HCT116 (cell line): Measurements from ENCODE around the gene KPNA1. TPM values are rescaled to one million over a fixed set of nuclear protein-coding genes. Genes with fewer than 3 reads are reported as not detected.

Experiments
- ATAC-seq: fragments of 200-7000 bp; cut with Tn5 transposase; 2 replicates; pipeline ENCODE4 v1.9.1; 2020; ENCODE audit warnings: mild to moderate bottlenecking, moderate library complexity
- BruUV-seq: library from RNA; stranded (reverse); fragments of 400-500 nt; replicated peaks from 2 replicates; lab custom pipeline; 2021; lab: Mats Ljungman, UMichigan
- CTCF ChIA-PET: fragments of 300-600 bp; sonication (Branson Sonifier 250); formaldehyde crosslinking; loops from one replicate; lab custom pipeline; 2021; ENCODE audit warnings: antibody characterized with exemption; lab: Charles Lee
- POLR2A ChIA-PET: fragments of 300-600, 350-600 bp; sonication (Branson Sonifier 250); formaldehyde crosslinking; loops from one replicate; lab custom pipeline; 2021; ENCODE audit warnings: antibody characterized with exemption; lab: Charles Lee
- RAD21 ChIA-PET, 2 experiments: fragments of 300-600 bp; sonication (Branson Sonifier 250); formaldehyde crosslinking; loops; one replicate each; lab custom pipeline; 2023; ENCODE audit warnings: low total read pairs in 2 of 2; ENCODE audit not compliant: uncharacterized antibody in 2 of 2, unreplicated experiment in 2 of 2, low non-redundant PET in 1 of 2; lab: Charles Lee
- DNase-seq: peaks from one replicate; pipeline ENCODE4 v3.0.0-alpha.2; 2010; ENCODE audit warnings: low read depth, low spot score
- H2AFZ ChIP-seq: fragments of 200-600 bp; shearing (Covaris generic), sonication (generic); 2 replicates; pipeline ENCODE4 v1.6.1; 2017; ENCODE audit warnings: low read depth, mixed run types, mixed read lengths, antibody characterized with exemption, low read length; ENCODE audit not compliant: poor library complexity, severe bottlenecking
- H3K27ac ChIP-seq: 2 replicates; pipeline ENCODE4 v1.5.1; 2012; ENCODE audit warnings: low read depth, low read length
- H3K27me3 ChIP-seq: fragments of 200-600 bp; sonication (generic); 2 replicates; pipeline ENCODE4 v1.6.1; 2016; ENCODE audit warnings: mixed run types, low read length, mixed read lengths; ENCODE audit not compliant: insufficient read depth
- H3K36me3 ChIP-seq, 2 experiments: fragments of 200-500 bp in 1 of 2; fragments of 200-600 bp in 1 of 2; sonication (Bioruptor generic) in 1 of 2; sonication (generic) in 1 of 2; 2 replicates each; pipeline versions ENCODE4 v1.5.1 to v1.6.1; 2014 to 2016; ENCODE audit warnings: low read length in 2 of 2, inconsistent platforms in 1 of 2, mixed read lengths in 1 of 2, mixed run types in 1 of 2; ENCODE audit not compliant: insufficient read depth in 2 of 2, control insufficient read depth in 1 of 2
- H3K4me1 ChIP-seq, 2 experiments: fragments of 200-600 bp in 1 of 2; sonication (generic) in 1 of 2; 2 replicates each; pipeline versions ENCODE4 v1.5.1 to v1.6.1; 2012 to 2017; ENCODE audit warnings: low read length in 2 of 2, inconsistent platforms in 1 of 2, mild to moderate bottlenecking in 1 of 2, mixed read lengths in 1 of 2, mixed run types in 1 of 2, moderate library complexity in 1 of 2; ENCODE audit not compliant: insufficient read depth in 2 of 2, control insufficient read depth in 1 of 2
- H3K4me2 ChIP-seq: fragments of 200-600 bp; sonication (generic); 2 replicates; pipeline ENCODE4 v1.6.1; 2017; ENCODE audit warnings: mixed run types, low read length, mixed read lengths
- H3K4me3 ChIP-seq, 2 experiments: fragments of 200-600 bp in 1 of 2; sonication (generic) in 1 of 2; replicated peaks in 1 of 2; 2 replicates each; pipeline ENCODE4 v1.5.1; 2011 to 2016; ENCODE audit warnings: low read length in 2 of 2, control low read depth in 1 of 2, low read depth in 1 of 2, mild to moderate bottlenecking in 1 of 2, mixed read lengths in 1 of 2, mixed run types in 1 of 2
- H3K79me2 ChIP-seq: fragments of 200-600 bp; sonication (generic); 2 replicates; pipeline ENCODE4 v1.6.1; 2017; ENCODE audit warnings: mild to moderate bottlenecking, mixed run types, low read length, moderate library complexity, mixed read lengths; ENCODE audit not compliant: insufficient read depth
- H3K9ac ChIP-seq: fragments of 200-600 bp; sonication (generic); 2 replicates; pipeline ENCODE4 v1.6.1; 2016; ENCODE audit warnings: low read length, mixed read lengths
- H3K9me2 ChIP-seq: fragments of 200-600 bp; sonication (generic), shearing (Covaris generic); 2 replicates; pipeline ENCODE4 v1.6.1; 2017; ENCODE audit warnings: mixed run types, mild to moderate bottlenecking, moderate library complexity; ENCODE audit not compliant: insufficient read depth
- H3K9me3 ChIP-seq, 2 experiments: fragments of 200-500 bp in 1 of 2; fragments of 200-600 bp in 1 of 2; sonication (Bioruptor generic) in 1 of 2; sonication (generic) in 1 of 2; 2 replicates each; pipeline ENCODE4 v1.6.1; 2014 to 2017; ENCODE audit warnings: low read length in 2 of 2, mixed read lengths in 2 of 2, inconsistent platforms in 1 of 2, low read depth in 1 of 2, mild to moderate bottlenecking in 1 of 2, mixed run types in 1 of 2, moderate library complexity in 1 of 2; ENCODE audit not compliant: control insufficient read depth in 1 of 2, insufficient read depth in 1 of 2
- H4K20me1 ChIP-seq: fragments of 200-600 bp; sonication (generic), shearing (Covaris generic); 2 replicates; pipeline ENCODE4 v1.6.1; 2017; ENCODE audit warnings: mixed run types, mild to moderate bottlenecking, moderate library complexity; ENCODE audit not compliant: insufficient read depth
- ATF3 ChIP-seq: IDR thresholded peaks from 2 replicates; pipeline ENCODE4 v1.6.1; 2012
- CEBPB ChIP-seq: IDR thresholded peaks from 2 replicates; pipeline ENCODE4 v1.6.1; 2012; ENCODE audit warnings: low read depth
- CTCF ChIP-seq, 3 experiments: fragments of 200-600 bp in 1 of 3; sonication (generic) in 1 of 3; IDR thresholded peaks in 2 of 3; conservative IDR thresholded peaks in 1 of 3; 2 replicates each; pipeline ENCODE4 v1.5.1; 2012 to 2017; ENCODE audit warnings: low read depth in 2 of 3, low read length in 2 of 3, antibody characterized with exemption in 1 of 3, borderline replicate concordance in 1 of 3, control low read depth in 1 of 3, mild to moderate bottlenecking in 1 of 3, mixed read lengths in 1 of 3, mixed run types in 1 of 3, moderate library complexity in 1 of 3; ENCODE audit not compliant: insufficient read depth in 1 of 3
- EGR1 ChIP-seq: IDR thresholded peaks from 2 replicates; pipeline ENCODE4 v1.6.1; 2012; ENCODE audit warnings: low read depth
- ELF1 ChIP-seq: IDR thresholded peaks from 2 replicates; pipeline ENCODE4 v1.6.1; 2012; ENCODE audit warnings: low read depth, borderline replicate concordance
- EZH2 ChIP-seq: fragments of 200-600 bp; sonication (generic); IDR thresholded peaks from 2 replicates; pipeline ENCODE4 v1.6.1; 2017; ENCODE audit warnings: antibody characterized with exemption, mixed run types
- EZH2phosphoT487 ChIP-seq: fragments of 200-600 bp; IDR thresholded peaks from 2 replicates; pipeline ENCODE4 v1.6.1; 2018; ENCODE audit warnings: antibody characterized with exemption, borderline replicate concordance
- FOSL1 ChIP-seq: IDR thresholded peaks from 2 replicates; pipeline ENCODE4 v1.6.1; 2012; ENCODE audit warnings: low read depth
- JUND ChIP-seq: IDR thresholded peaks from 2 replicates; pipeline ENCODE4 v1.6.1; 2012
- POLR2A ChIP-seq: IDR thresholded peaks from 2 replicates; pipeline ENCODE4 v1.7.0; 2011; ENCODE audit warnings: borderline replicate concordance; ENCODE audit not compliant: insufficient read depth, insufficient read length; ENCODE audit errors: extremely low read depth
- SIN3A ChIP-seq: IDR thresholded peaks from 2 replicates; pipeline ENCODE4 v1.6.1; 2012; ENCODE audit warnings: low read depth
- SP1 ChIP-seq: IDR thresholded peaks from 2 replicates; pipeline ENCODE4 v1.6.1; 2012; ENCODE audit warnings: low read depth
- SRF ChIP-seq: IDR thresholded peaks from 2 replicates; pipeline ENCODE4 v1.6.1; 2012; ENCODE audit warnings: low read depth
- ZBTB33 ChIP-seq: IDR thresholded peaks from 2 replicates; pipeline ENCODE4 v1.6.1; 2011; ENCODE audit warnings: mild to moderate bottlenecking, low read length, moderate library complexity; ENCODE audit not compliant: insufficient replicate concordance; ENCODE audit errors: extremely low read depth
- intact Hi-C: fragments of 100-400 bp; cut with micrococcal nuclease; formaldehyde crosslinking; loops from 2 replicates; pipeline ENCODE4 v1.10.0; 2022
- total RNA-seq: library from RNA; stranded (reverse); gene quantifications from one replicate; pipeline ENCODE4 v1.2.1, GENCODE V29; 2021; ENCODE audit not compliant: unreplicated experiment

KPNA1 gene
- total RNA-seq, 1 experiment from 2014 or later: 73.4 TPM

- no peak for TF ChIP-seq CTCF (IDR thresholded peaks at IDR 0.05 in 2 of 3, conservative IDR thresholded peaks at IDR 0.05 in 1 of 3; ENCODE audit: borderline replicate concordance in 1 of 3, insufficient read depth in 1 of 3, low read depth in 2 of 3, low read length in 2 of 3)
- no peak for TF ChIP-seq ELF1
- TF ChIP-seq SP1: no peak
- TF ChIP-seq ZBTB33: no peak
- TF ChIP-seq FOSL1: no peak
- TF ChIP-seq EGR1: no peak
- no peak for TF ChIP-seq CEBPB
- TF ChIP-seq EZH2phosphoT487: no peak
- no peak for TF ChIP-seq POLR2A
- no peak for TF ChIP-seq JUND
- TF ChIP-seq ATF3: no peak
Observed at GRCh38 chr3:122457706-122458105, 57.0 kb downstream of the KPNA1 start (continued).

- no TSS peak for BruUV-seq
- no peak overlapping the region for H3K27ac ChIP-seq
- no peak overlapping the region for H3K4me3 ChIP-seq
- ChIA-PET RAD21 (no interaction called here), CTCF (no interaction called here), POLR2A (no interaction called here)
- ATAC-seq: no peak
- H3K27me3 ChIP-seq: no peaks in the 10 kb centered on the region
- no peaks in the 10 kb centered on the region for H3K9me3 ChIP-seq
- TF ChIP-seq ATF3: no peak
- TF ChIP-seq EZH2: no peak
- no peak for TF ChIP-seq ZBTB33
- no peak for TF ChIP-seq SRF
- TF ChIP-seq SIN3A: no peak
- no peak for TF ChIP-seq EZH2phosphoT487
- H2AFZ ChIP-seq: no peak overlapping the region
- no peaks in the 10 kb centered on the region for H3K4me1 ChIP-seq
- H3K79me2 ChIP-seq: peaks cover 4% of the 10 kb centered on the region; the same call in 1 of the 2 replicates
- H3K9me2 ChIP-seq: no peaks in the 10 kb centered on the region
- intact Hi-C loops: loop anchor here (5.0 kb wide), 1 partner anchor 106 kb away; the partner anchor contains the start of genes DTX3L and PARP9
- H4K20me1 ChIP-seq: no peaks in the 10 kb centered on the region; the same call in 1 of the 2 replicates
- H3K4me2 ChIP-seq: no peak overlapping the region
- no peak for DNase-seq
- H3K9ac ChIP-seq: no peak overlapping the region
- peaks cover 17 to 20% of the 10 kb centered on the region in 2 experiments; a peak in 3 of 4 replicates for H3K36me3 ChIP-seq
Observed at GRCh38 chr3:122456074-122456473, 58.7 kb downstream of the KPNA1 start.
